ENCODE results near the gene ERC1.
"Not testable (repeated sequence)": the region's sequence is repeated elsewhere in the genome, so short reads cannot be mapped to it uniquely, and the experiment has no call there.

Gene ERC1

GRCh38 chr12:1201030-1201429 lies 210.0 kb downstream of the ERC1 start:
- DNase-seq = no peak

GRCh38 chr12:1201886-1202285 lies 210.9 kb downstream of the ERC1 start:
- no peak for DNase-seq

- DNase-seq = no peak
Observed at GRCh38 chr12:1203735-1204019, 212.7 kb downstream of the ERC1 start.

- DNase-seq = no peak
Observed at GRCh38 chr12:1204581-1205121, 213.6 kb downstream of the ERC1 start.

GRCh38 chr12:1205512-1206060 lies 214.6 kb downstream of the ERC1 start:
- DNase-seq = no peak

GRCh38 chr12:1206118-1206734 lies 215.2 kb downstream of the ERC1 start:
- no peak for DNase-seq

- DNase-seq = no peak
Observed at GRCh38 chr12:1207276-1207675, 216.3 kb downstream of the ERC1 start.

- not testable (repeated sequence) for DNase-seq
Observed at GRCh38 chr12:1208719-1209118, 217.7 kb downstream of the ERC1 start.

GRCh38 chr12:1212526-1212925 lies 221.5 kb downstream of the ERC1 start:
- DNase-seq = no peak

- no peak for DNase-seq
Observed at GRCh38 chr12:1213205-1213604, 222.2 kb downstream of the ERC1 start.

- no peak for DNase-seq
Observed at GRCh38 chr12:1213618-1214205, 222.7 kb downstream of the ERC1 start.

- no peak for DNase-seq
Observed at GRCh38 chr12:1216560-1216959, 225.5 kb downstream of the ERC1 start.

GRCh38 chr12:1217191-1217949 lies 226.3 kb downstream of the ERC1 start:
- peak; percentile 65 for DNase-seq

GRCh38 chr12:1218369-1218768 lies 227.3 kb downstream of the ERC1 start:
- no peak for DNase-seq

- no peak for DNase-seq
Observed at GRCh38 chr12:1220127-1221092, 229.4 kb downstream of the ERC1 start.

- DNase-seq = no peak
Observed at GRCh38 chr12:1222858-1223639, 232.0 kb downstream of the ERC1 start.

GRCh38 chr12:1226951-1227350 lies 235.9 kb downstream of the ERC1 start:
- no peak for DNase-seq

- DNase-seq = peak; percentile 19
Observed at GRCh38 chr12:1234073-1234472, 243.1 kb downstream of the ERC1 start.

GRCh38 chr12:1246637-1247036 lies 255.6 kb downstream of the ERC1 start:
- DNase-seq = peak; percentile 74

GRCh38 chr12:1250641-1251040 lies 259.6 kb downstream of the ERC1 start:
- no peak for DNase-seq

- no peak for DNase-seq
Observed at GRCh38 chr12:1252758-1253157, 261.7 kb downstream of the ERC1 start.

- DNase-seq = not testable (repeated sequence)
Observed at GRCh38 chr12:1255125-1255524, 264.1 kb downstream of the ERC1 start.

Data from fibroblast of upper back skin (primary cell).